PC-3 (cell line): ENCODE data around the gene COG5. TPM values are rescaled to one million over a fixed set of nuclear protein-coding genes. Genes with fewer than 3 reads are reported as not detected.
"Not testable (repeated sequence)": the region's sequence is repeated elsewhere in the genome, so short reads cannot be mapped to it uniquely, and the experiment has no call there.

Source experiments
- ATAC-seq: fragments of 200-7000 bp; cut with Tn5 transposase; 2 replicates; pipeline ENCODE4 v1.9.1; 2020; ENCODE audit warnings: mild to moderate bottlenecking, moderate library complexity
- BruUV-seq: library from RNA; stranded (reverse); fragments of 400-500 nt; replicated peaks from 2 replicates; lab custom pipeline; 2021; lab: Mats Ljungman, UMichigan
- CTCF ChIA-PET: fragments of 300-600 bp; sonication (Branson Sonifier 250); formaldehyde crosslinking; loops from one replicate; lab custom pipeline; 2022; ENCODE audit warnings: antibody characterized with exemption; lab: Charles Lee
- POLR2A ChIA-PET: fragments of 300-600 bp; sonication (Branson Sonifier 250); formaldehyde crosslinking; loops from one replicate; lab custom pipeline; 2022; ENCODE audit warnings: antibody characterized with exemption; ENCODE audit not compliant: unreplicated experiment; lab: Charles Lee
- DNase-seq: peaks from one replicate; pipeline ENCODE4 v3.0.0-alpha.2; 2015
- H2AFZ ChIP-seq: fragments of 300-600 bp; sonication (generic); 2 replicates; pipeline ENCODE4 v1.6.0; 2016; ENCODE audit warnings: antibody characterized with exemption, low read length
- H3F3A ChIP-seq: fragments of 300-600 bp; sonication (generic); one replicate; pipeline ENCODE4 v1.6.0; 2017; ENCODE audit warnings: antibody characterized with exemption, low read length, control low read depth, mild to moderate bottlenecking; ENCODE audit not compliant: unreplicated experiment
- H3K27ac ChIP-seq: fragments of 300-600 bp; sonication (generic); 2 replicates; pipeline ENCODE4 v1.5.1; 2016; ENCODE audit warnings: mild to moderate bottlenecking, low read length
- H3K27me3 ChIP-seq: fragments of 300-600 bp; sonication (generic); 2 replicates; pipeline ENCODE4 v1.6.1; 2016; ENCODE audit warnings: low read length, mixed read lengths
- H3K36me3 ChIP-seq: fragments of 300-600 bp; sonication (generic); 2 replicates; pipeline ENCODE4 v1.6.1; 2016; ENCODE audit warnings: low read depth, mixed run types, low read length, mixed read lengths
- H3K4me1 ChIP-seq: fragments of 300-600 bp; sonication (generic); 2 replicates; pipeline ENCODE4 v1.5.1; 2016; ENCODE audit warnings: low read length; ENCODE audit not compliant: insufficient read depth
- H3K4me2 ChIP-seq: fragments of 300-600 bp; sonication (generic); 2 replicates; pipeline ENCODE4 v1.6.0; 2016; ENCODE audit warnings: low read length
- H3K4me3 ChIP-seq: fragments of 300-600 bp; sonication (generic); 2 replicates; pipeline ENCODE4 v1.5.1; 2016; ENCODE audit warnings: mild to moderate bottlenecking, low read length, mixed read lengths
- H3K79me2 ChIP-seq: fragments of 300-600 bp; sonication (generic); 2 replicates; pipeline ENCODE4 v1.6.1; 2017; ENCODE audit warnings: low read length, mixed read lengths
- H3K9ac ChIP-seq: fragments of 300-600 bp; sonication (generic); 2 replicates; pipeline ENCODE4 v1.6.0; 2016; ENCODE audit warnings: mild to moderate bottlenecking, low read length
- H3K9me2 ChIP-seq: fragments of 300-600 bp; sonication (generic); replicated peaks from 2 replicates; pipeline ENCODE4 v1.6.1; 2016; ENCODE audit warnings: mixed run types, low read length, mixed read lengths
- H3K9me3 ChIP-seq: fragments of 300-600 bp; sonication (generic); 2 replicates; pipeline ENCODE4 v1.6.1; 2016; ENCODE audit warnings: low read length, mixed read lengths
- H4K20me1 ChIP-seq: fragments of 300-600 bp; sonication (generic); 2 replicates; pipeline ENCODE4 v1.6.1; 2016; ENCODE audit warnings: low read length, mixed read lengths
- CTCF ChIP-seq: fragments of 300-600 bp; sonication (generic); conservative IDR thresholded peaks from 2 replicates; pipeline ENCODE4 v1.5.1; 2017; ENCODE audit warnings: antibody characterized with exemption, low read depth, mild to moderate bottlenecking, low read length
- EZH2 ChIP-seq: fragments of 300-600 bp; sonication (generic); IDR thresholded peaks from one replicate; pipeline ENCODE4 v1.6.1; 2017; ENCODE audit warnings: antibody characterized with exemption, mild to moderate bottlenecking, low read length; ENCODE audit not compliant: unreplicated experiment
- EZH2phosphoT487 ChIP-seq: fragments of 300-600 bp; sonication (generic); IDR thresholded peaks from 2 replicates; pipeline ENCODE4 v1.6.1; 2018; ENCODE audit warnings: mild to moderate bottlenecking, antibody characterized with exemption, low read length, borderline replicate concordance
- intact Hi-C: fragments of 100-400 bp; cut with micrococcal nuclease; formaldehyde crosslinking; loops from 2 replicates; pipeline ENCODE4 v1.9.0; 2023
- total RNA-seq: library from RNA; depleted of rRNA; stranded (reverse); fragments of >200 nt; gene quantifications from 2 replicates; pipeline ENCODE4 v1.2.3, GENCODE V29; 2014

The COG5 gene
- total RNA-seq, 1 experiment from 2014 or later = 51.7 TPM

GRCh38 chr7:107224374-107225223 lies 339.1 kb downstream of the COG5 start:
- no peaks in the 10 kb centered on the region for H3K9me3 ChIP-seq
- peaks cover 17% of the 10 kb centered on the region for H3K4me1 ChIP-seq
- no peaks in the 10 kb centered on the region for H3K36me3 ChIP-seq
- TF ChIP-seq CTCF = no peak
- no peak overlapping the region for H3K4me2 ChIP-seq
- no peak overlapping the region for H3K4me3 ChIP-seq
- H3K79me2 ChIP-seq = no peaks in the 10 kb centered on the region
- no peak for ATAC-seq
- ChIA-PET POLR2A (no interaction called here), CTCF (no interaction called here)
- no peak overlapping the region for H2AFZ ChIP-seq
- H3K9ac ChIP-seq = no peak overlapping the region
- H3F3A ChIP-seq = peaks cover 2% of the 10 kb centered on the region
- intact Hi-C loops = no loop called here
- no peaks in the 10 kb centered on the region for H3K9me2 ChIP-seq
- BruUV-seq = no TSS peak
- H4K20me1 ChIP-seq = no peaks in the 10 kb centered on the region
- DNase-seq = no peak
- H3K27ac ChIP-seq = no peak overlapping the region
- no peaks in the 10 kb centered on the region for H3K27me3 ChIP-seq

GRCh38 chr7:107220806-107221205 lies 342.9 kb downstream of the COG5 start:
- DNase-seq, H3K9me2 ChIP-seq, H3K9me3 ChIP-seq, H3K4me2 ChIP-seq, ATAC-seq, H3K27me3 ChIP-seq, H3K4me3 ChIP-seq, intact Hi-C loops, H3K27ac ChIP-seq, POLR2A ChIA-PET, H2AFZ ChIP-seq, H3K36me3 ChIP-seq, BruUV-seq, H3K9ac ChIP-seq, H3K4me1 ChIP-seq, CTCF ChIA-PET, H3F3A ChIP-seq, H4K20me1 ChIP-seq, H3K79me2 ChIP-seq: not testable (repeated sequence)

GRCh38 chr7:107220356-107220755 lies 343.4 kb downstream of the COG5 start:
- TF ChIP-seq CTCF (no peak), EZH2 (no peak), EZH2phosphoT487 (no peak)
- Histone ChIP-seq H3K27me3 (no peaks in the 10 kb centered on the region), H3K27ac (no peak overlapping the region), H3F3A (no peaks in the 10 kb centered on the region), H4K20me1 (no peaks in the 10 kb centered on the region), H3K4me2 (no peak overlapping the region), H3K9me3 (no peaks in the 10 kb centered on the region), H2AFZ (no peak overlapping the region), H3K36me3 (no peaks in the 10 kb centered on the region), H3K9ac (no peak overlapping the region), H3K9me2 (no peaks in the 10 kb centered on the region), H3K4me1 (no peaks in the 10 kb centered on the region), H3K79me2 (no peaks in the 10 kb centered on the region), H3K4me3 (no peak overlapping the region)
- BruUV-seq = no TSS peak
- CTCF ChIA-PET = no interaction called here
- intact Hi-C loops = no loop called here
- no peak for DNase-seq
- ATAC-seq = no peak
- POLR2A ChIA-PET = interaction anchor here (0.6 kb wide), 1 partner anchor 9 kb away, joined by 4 read pairs; no protein-coding TSS in a partner anchor
